PC-3 (cell line): ENCODE results near the gene COMMD3.

Source experiments
- CTCF ChIP-seq: fragments of 300-600 bp; sonication (generic); conservative IDR thresholded peaks from 2 replicates; pipeline ENCODE4 v1.5.1; 2017; ENCODE audit warnings: antibody characterized with exemption, low read depth, mild to moderate bottlenecking, low read length
- EZH2 ChIP-seq: fragments of 300-600 bp; sonication (generic); IDR thresholded peaks from one replicate; pipeline ENCODE4 v1.6.1; 2017; ENCODE audit warnings: antibody characterized with exemption, mild to moderate bottlenecking, low read length; ENCODE audit not compliant: unreplicated experiment
- EZH2phosphoT487 ChIP-seq: fragments of 300-600 bp; sonication (generic); IDR thresholded peaks from 2 replicates; pipeline ENCODE4 v1.6.1; 2018; ENCODE audit warnings: mild to moderate bottlenecking, antibody characterized with exemption, low read length, borderline replicate concordance

- no peak for TF ChIP-seq EZH2phosphoT487
- TF ChIP-seq CTCF, result no peak
- TF ChIP-seq EZH2, result no peak
Measured at GRCh38 chr10:22317076-22317370, 835 bp downstream of the COMMD3 start.
